HL-60 (cell line): ENCODE measurements around the gene LAMB3.

Experiments
- DNase-seq, 2 experiments: peaks; one replicate each; pipeline ENCODE4 v3.0.0-alpha.2; 2010 to 2020; ENCODE audit warnings: low read depth in 1 of 2, low spot score in 1 of 2
- H3K27ac ChIP-seq: fragments of 250-450 bp; sonication (Bioruptor Pico); replicated peaks from 2 replicates; pipeline ENCODE4 v1.5.1; 2020; ENCODE audit warnings: mild to moderate bottlenecking, moderate library complexity
- H3K27me3 ChIP-seq: fragments of 250-450 bp; sonication (Bioruptor Pico); 2 replicates; pipeline ENCODE4 v1.5.1; 2021; ENCODE audit warnings: mild to moderate bottlenecking, moderate library complexity; ENCODE audit not compliant: insufficient read depth, poor library complexity, severe bottlenecking
- H3K4me3 ChIP-seq: replicated peaks from 2 replicates; pipeline ENCODE4 v1.5.1; 2011; ENCODE audit warnings: mild to moderate bottlenecking, control low read depth, low read length; ENCODE audit not compliant: insufficient read depth
- CTCF ChIP-seq: IDR thresholded peaks from one replicate; pipeline ENCODE4 v1.5.1; 2011; ENCODE audit warnings: low read length, control low read depth, inconsistent platforms; ENCODE audit not compliant: insufficient read depth
- GABPA ChIP-seq: IDR thresholded peaks from 2 replicates; pipeline ENCODE4 v1.6.1; 2012; ENCODE audit warnings: low read depth
- POLR2AphosphoS5 ChIP-seq: IDR thresholded peaks from 2 replicates; pipeline ENCODE4 v1.6.1; 2012; ENCODE audit warnings: low read depth
- REST ChIP-seq: IDR thresholded peaks from 2 replicates; pipeline ENCODE4 v1.6.1; 2012; ENCODE audit warnings: low read depth; ENCODE audit not compliant: insufficient replicate concordance
- SPI1 ChIP-seq: IDR thresholded peaks from 2 replicates; pipeline ENCODE4 v1.6.1; 2012; ENCODE audit warnings: low read depth, mild to moderate bottlenecking, borderline replicate concordance

LAMB3 gene

GRCh38 chr1:209617047-209617673, 35.1 kb downstream of the LAMB3 start:
- H3K27ac ChIP-seq, result no peak overlapping the region
- no peak overlapping the region for H3K4me3 ChIP-seq
- H3K27me3 ChIP-seq, result no peaks in the 10 kb centered on the region
- no peak for TF ChIP-seq SPI1
- no peak for TF ChIP-seq CTCF
- no peak for TF ChIP-seq POLR2AphosphoS5
- TF ChIP-seq GABPA, result no peak
- no peak for TF ChIP-seq REST
- DNase-seq, result no peak

GRCh38 chr1:209616366-209617046, 35.7 kb downstream of the LAMB3 start:
- no peak for DNase-seq
- no peak overlapping the region for H3K27ac ChIP-seq
- TF ChIP-seq SPI1 (no peak), CTCF (no peak), REST (no peak)
- H3K27me3 ChIP-seq, result no peaks in the 10 kb centered on the region
- H3K4me3 ChIP-seq, result no peak overlapping the region

GRCh38 chr1:209614906-209615305, 37.3 kb downstream of the LAMB3 start:
- Histone ChIP-seq H3K27ac (no peak overlapping the region), H3K4me3 (no peak overlapping the region), H3K27me3 (no peaks in the 10 kb centered on the region)
- TF ChIP-seq CTCF (no peak), REST (no peak), POLR2AphosphoS5 (no peak), GABPA (no peak), SPI1 (no peak)
- no peak for DNase-seq
